Muscle of back (tissue), 11 donors: Measurements from ENCODE around the gene S1PR4. TPM values are rescaled to one million over a fixed set of nuclear protein-coding genes. Genes with fewer than 3 reads are reported as not detected.
"Not testable (repeated sequence)": the region's sequence is repeated elsewhere in the genome, so short reads cannot be mapped to it uniquely, and the experiment has no call there.

Experiments used
- DNase-seq, 3 donors: peaks; one replicate each; pipeline versions ENCODE4 v3.0.0 to v3.0.0-alpha.2; 2013
- polyA plus RNA-seq, 10 donors: library from polyadenylated mRNA; unstranded; fragments of 120-200 nt; gene quantifications; one replicate each; pipeline ENCODE4 v1.2.1, GENCODE V29; 2013; ENCODE audit not compliant: insufficient read length in 10 of 10

S1PR4 gene
- polyA plus RNA-seq, 10 donors = 0.24 to 3.6 (median 0.44) TPM

GRCh38 chr19:3193256-3194105 lies 14.9 kb downstream of the S1PR4 start:
- DNase-seq = no peak

GRCh38 chr19:3194106-3195087 lies 15.8 kb downstream of the S1PR4 start:
- DNase-seq = no peak

GRCh38 chr19:3196064-3196932 lies 17.7 kb downstream of the S1PR4 start:
- DNase-seq = no peak

GRCh38 chr19:3196933-3197205 lies 18.3 kb downstream of the S1PR4 start:
- DNase-seq = no peak

- no peak for DNase-seq
Observed at GRCh38 chr19:3198901-3199700, 20.5 kb downstream of the S1PR4 start.

- DNase-seq = no peak
Observed at GRCh38 chr19:3201072-3201700, 22.6 kb downstream of the S1PR4 start.

GRCh38 chr19:3201911-3202310 lies 23.3 kb downstream of the S1PR4 start:
- DNase-seq = no peak

GRCh38 chr19:3202346-3202745 lies 23.8 kb downstream of the S1PR4 start:
- DNase-seq = no peak

- not testable (repeated sequence) for DNase-seq
Observed at GRCh38 chr19:3202895-3203294, 24.3 kb downstream of the S1PR4 start.

GRCh38 chr19:3203805-3204645 lies 25.5 kb downstream of the S1PR4 start:
- no peak for DNase-seq

GRCh38 chr19:3204646-3205275 lies 26.2 kb downstream of the S1PR4 start:
- DNase-seq = no peak

GRCh38 chr19:3206216-3206953 lies 27.8 kb downstream of the S1PR4 start:
- no peak for DNase-seq

- no peak for DNase-seq
Observed at GRCh38 chr19:3207461-3208242, 29.1 kb downstream of the S1PR4 start.

GRCh38 chr19:3208317-3209207 lies 30.0 kb downstream of the S1PR4 start:
- no peak for DNase-seq

GRCh38 chr19:3210347-3211017 lies 31.9 kb downstream of the S1PR4 start:
- DNase-seq = peak in 2 of 3 donors; percentile 12 to 31

- DNase-seq = no peak
Observed at GRCh38 chr19:3211191-3211590, 32.6 kb downstream of the S1PR4 start.
